CD4-positive, alpha-beta T cell (primary cell): ENCODE measurements around the gene NOS1AP. TPM values are rescaled to one million over a fixed set of nuclear protein-coding genes. Genes with fewer than 3 reads are reported as not detected.
A peak's percentile ranks its signal among the peaks of the same experiment; 100 is the strongest.

Experiments
- ATAC-seq: fragments of 200-7000 bp; cut with Tn5 transposase; one replicate; pipeline ENCODE4 v1.10.0; 2022; ENCODE audit warnings: mild to moderate bottlenecking; ENCODE audit not compliant: poor library complexity
- CTCF ChIA-PET: fragments of 350-600 bp; sonication (Branson Sonifier 250); formaldehyde crosslinking; loops from one replicate; lab custom pipeline; 2021; ENCODE audit warnings: antibody characterized with exemption, inconsistent platforms; lab: Charles Lee
- POLR2A ChIA-PET: fragments of 350-600 bp; sonication (Branson Sonifier 250); formaldehyde crosslinking; loops from one replicate; lab custom pipeline; 2021; ENCODE audit warnings: antibody characterized with exemption, inconsistent platforms; lab: Charles Lee
- DNase-seq, 14 experiments: peaks; one replicate each; pipeline ENCODE4 v3.0.0-alpha.2; 2013 to 2020; ENCODE audit warnings: mixed read lengths in 2 of 14
- H3K27ac ChIP-seq, 2 donors: one replicate each; pipeline versions ENCODE4 v1.5.1 to v1.7.0; 2013; ENCODE audit warnings: low read length in 2 of 2, low read depth in 1 of 2, mild to moderate bottlenecking in 1 of 2
- H3K27me3 ChIP-seq, 2 experiments: 1 replicate in 1 of 2; 2 replicates in 1 of 2; pipeline versions ENCODE4 v1.6.1 to v1.7.0; 2013; ENCODE audit warnings: low read length in 2 of 2, control low read depth in 1 of 2, mild to moderate bottlenecking in 1 of 2, moderate library complexity in 1 of 2; ENCODE audit not compliant: insufficient read depth in 2 of 2, control insufficient read depth in 1 of 2
- H3K36me3 ChIP-seq: one replicate; pipeline ENCODE4 v1.6.1; 2013; ENCODE audit warnings: low read length, control low read depth; ENCODE audit not compliant: insufficient read depth
- H3K4me1 ChIP-seq: one replicate; pipeline ENCODE4 v1.6.1; 2013; ENCODE audit warnings: low read length, control low read depth; ENCODE audit not compliant: insufficient read depth
- H3K4me3 ChIP-seq: one replicate; pipeline ENCODE4 v1.5.1; 2013; ENCODE audit warnings: mild to moderate bottlenecking, low read length, moderate library complexity
- H3K9me3 ChIP-seq, 2 experiments: 1 replicate in 1 of 2; 2 replicates in 1 of 2; pipeline versions ENCODE4 v1.6.1 to v1.7.0; 2013; ENCODE audit warnings: low read length in 2 of 2, mild to moderate bottlenecking in 2 of 2, control low read depth in 1 of 2, moderate library complexity in 1 of 2; ENCODE audit not compliant: control insufficient read depth in 1 of 2, insufficient read depth in 1 of 2
- H3K27ac Mint-ChIP-seq: one replicate; pipeline ENCODE4 v1.8.0; 2020; ENCODE audit warnings: mixed read lengths
- H3K27me3 Mint-ChIP-seq: one replicate; pipeline ENCODE4 v1.8.0; 2021; ENCODE audit warnings: mixed read lengths
- H3K36me3 Mint-ChIP-seq: one replicate; pipeline ENCODE4 v1.8.0; 2021; ENCODE audit warnings: low read depth, mixed read lengths
- H3K4me1 Mint-ChIP-seq: one replicate; pipeline ENCODE4 v1.8.0; 2021; ENCODE audit warnings: low read depth, mixed read lengths
- H3K4me3 Mint-ChIP-seq: one replicate; pipeline ENCODE4 v1.8.0; 2020; ENCODE audit warnings: mild to moderate bottlenecking, mixed read lengths
- H3K9me3 Mint-ChIP-seq: one replicate; pipeline ENCODE4 v1.8.0; 2020; ENCODE audit warnings: mixed read lengths
- intact Hi-C, 2 experiments: fragments of 100-400 bp; cut with DNase I in 1 of 2; cut with micrococcal nuclease in 1 of 2; formaldehyde crosslinking; loops; one replicate each; pipeline versions ENCODE4 v1.15.1 to v1.9.0; 2023 to 2025; cut with DNase I, micrococcal nuclease
- total RNA-seq, 174 experiments: library from RNA in 2 of 174; stranded (reverse) in 2 of 174; gene quantifications; one replicate each; pipeline ENCODE4 v1.2.3 and lab custom pipeline; 2021 to 2026
- TF ChIP-seq, protein P1 (sequence below): fragments of 200-600 bp; IDR thresholded peaks from one replicate; pipeline ENCODE4 v1.8.0; 2022; ENCODE audit warnings: antibody characterized with exemption, mild to moderate bottlenecking

Gene NOS1AP
- total RNA-seq, 2 experiments from 2014 or later: not detected

DNA sequence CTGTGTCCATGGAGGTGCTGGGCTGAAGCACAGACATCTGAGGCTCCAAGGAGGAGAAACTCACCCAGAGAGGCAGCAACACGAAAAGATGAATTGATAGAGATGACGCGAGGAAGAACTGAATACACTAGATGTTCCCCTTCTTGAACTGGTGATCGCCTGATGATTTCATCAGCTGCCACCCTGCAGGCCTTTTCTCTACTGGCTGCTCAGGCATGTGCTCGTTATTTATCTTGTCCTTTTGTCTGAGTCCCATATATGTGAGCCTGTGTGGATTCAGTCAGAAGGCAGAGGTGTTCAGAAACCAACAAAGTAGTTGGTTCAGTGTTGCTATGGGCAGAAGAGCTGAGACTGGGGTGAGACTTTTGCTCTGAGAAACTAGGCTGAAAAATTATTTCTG lies 202.9 kb downstream of the NOS1AP start:
- H3K27ac Mint-ChIP-seq: no peak overlapping the region
- TF ChIP-seq, protein P1, sequence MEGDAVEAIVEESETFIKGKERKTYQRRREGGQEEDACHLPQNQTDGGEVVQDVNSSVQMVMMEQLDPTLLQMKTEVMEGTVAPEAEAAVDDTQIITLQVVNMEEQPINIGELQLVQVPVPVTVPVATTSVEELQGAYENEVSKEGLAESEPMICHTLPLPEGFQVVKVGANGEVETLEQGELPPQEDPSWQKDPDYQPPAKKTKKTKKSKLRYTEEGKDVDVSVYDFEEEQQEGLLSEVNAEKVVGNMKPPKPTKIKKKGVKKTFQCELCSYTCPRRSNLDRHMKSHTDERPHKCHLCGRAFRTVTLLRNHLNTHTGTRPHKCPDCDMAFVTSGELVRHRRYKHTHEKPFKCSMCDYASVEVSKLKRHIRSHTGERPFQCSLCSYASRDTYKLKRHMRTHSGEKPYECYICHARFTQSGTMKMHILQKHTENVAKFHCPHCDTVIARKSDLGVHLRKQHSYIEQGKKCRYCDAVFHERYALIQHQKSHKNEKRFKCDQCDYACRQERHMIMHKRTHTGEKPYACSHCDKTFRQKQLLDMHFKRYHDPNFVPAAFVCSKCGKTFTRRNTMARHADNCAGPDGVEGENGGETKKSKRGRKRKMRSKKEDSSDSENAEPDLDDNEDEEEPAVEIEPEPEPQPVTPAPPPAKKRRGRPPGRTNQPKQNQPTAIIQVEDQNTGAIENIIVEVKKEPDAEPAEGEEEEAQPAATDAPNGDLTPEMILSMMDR: no peak
- no peaks in the 10 kb centered on the region for H3K4me1 ChIP-seq
- intact Hi-C loops: loop anchor here in 1 of 2 experiments (10.0 kb wide), 1 partner anchor 478 kb away; no protein-coding TSS in a partner anchor
- ATAC-seq (no peak), DNase-seq (no peak)
- H3K36me3 Mint-ChIP-seq: no peaks in the 10 kb centered on the region
- H3K4me1 Mint-ChIP-seq: no peaks in the 10 kb centered on the region
- ChIA-PET CTCF (no interaction called here), POLR2A (no interaction called here)
- no peak overlapping the region for H3K27ac ChIP-seq
- H3K4me3 Mint-ChIP-seq: no peak overlapping the region
- H3K9me3 ChIP-seq: no peaks in the 10 kb centered on the region
- peaks cover 0 to 4% of the 10 kb centered on the region in 2 experiments for H3K27me3 ChIP-seq
- H3K27me3 Mint-ChIP-seq: peaks cover 20% of the 10 kb centered on the region
- no peaks in the 10 kb centered on the region for H3K9me3 Mint-ChIP-seq
- H3K36me3 ChIP-seq: no peaks in the 10 kb centered on the region
- H3K4me3 ChIP-seq: no peak overlapping the region

DNA sequence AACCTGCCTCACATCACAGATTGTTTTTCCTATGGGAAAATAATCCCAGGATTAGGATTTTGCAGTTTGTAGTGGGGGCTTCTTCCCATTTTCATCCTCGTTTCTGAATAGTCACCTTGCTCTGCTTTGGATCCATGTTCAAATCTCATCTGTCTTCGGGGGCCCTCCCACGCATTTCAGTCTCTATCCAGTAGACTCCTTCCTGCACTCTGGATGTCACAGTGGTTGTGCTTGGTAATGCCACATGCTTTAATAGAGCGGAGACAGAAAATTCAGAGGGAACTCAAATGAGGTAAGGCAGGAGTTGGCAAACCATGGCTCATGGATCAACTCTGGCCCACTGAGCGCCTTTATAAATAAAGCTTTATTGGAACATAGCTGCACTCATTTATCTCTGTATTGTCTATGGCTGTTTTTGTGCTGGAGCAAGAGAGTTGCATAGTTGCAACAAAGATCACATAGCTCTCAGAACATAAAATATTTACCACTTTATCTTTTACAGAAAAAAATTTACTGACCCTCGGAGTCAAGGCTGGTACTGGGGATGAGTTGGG lies 206.2 kb downstream of the NOS1AP start:
- no peak for DNase-seq
- CTCF ChIA-PET: no interaction called here
- H3K4me3 Mint-ChIP-seq: no peak overlapping the region

DNA sequence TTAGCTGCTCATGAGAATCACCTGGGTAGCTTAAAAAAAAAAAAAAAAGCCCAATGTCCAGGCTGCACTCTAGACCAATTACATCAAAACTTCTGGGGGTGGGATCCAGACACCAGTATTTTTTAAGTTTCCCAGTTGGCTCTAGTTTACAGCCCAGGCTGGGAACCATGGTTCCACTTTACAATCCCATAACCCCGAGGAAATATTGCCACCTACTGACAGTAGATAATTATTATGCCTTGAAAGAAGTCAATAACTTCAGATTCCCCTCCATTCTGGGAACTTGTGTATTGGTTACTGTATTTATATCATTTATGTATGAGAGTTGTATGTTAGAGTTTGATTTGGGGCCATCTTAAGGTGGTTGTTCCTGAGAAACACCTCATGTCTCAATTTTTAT lies 207.0 kb downstream of the NOS1AP start:
- peaks cover 47% of the 10 kb centered on the region for H3K27me3 Mint-ChIP-seq
- H3K9me3 Mint-ChIP-seq: no peaks in the 10 kb centered on the region
- TF ChIP-seq, protein P1: no peak
- peak in 1 of 14 experiments; percentile 5 for DNase-seq
- H3K27ac Mint-ChIP-seq: no peak overlapping the region
- H3K4me3 Mint-ChIP-seq: no peak overlapping the region
- Histone ChIP-seq H3K36me3 (no peaks in the 10 kb centered on the region), H3K4me1 (no peaks in the 10 kb centered on the region), H3K27me3 (peaks cover 3 to 12% of the 10 kb centered on the region in 2 experiments), H3K9me3 (no peaks in the 10 kb centered on the region), H3K4me3 (no peak overlapping the region), H3K27ac (no peak overlapping the region)
- CTCF ChIA-PET: no interaction called here
- no peak for ATAC-seq
- intact Hi-C loops: loop anchor here in 1 of 2 experiments (5.0 to 10.0 kb wide), 2 partner anchors 219 to 482 kb away; no protein-coding TSS in a partner anchor
- POLR2A ChIA-PET: interaction anchor here (1.0 kb wide), 1 partner anchor 68 kb away, joined by 3 read pairs; no protein-coding TSS in a partner anchor
- H3K36me3 Mint-ChIP-seq: no peaks in the 10 kb centered on the region
- no peaks in the 10 kb centered on the region for H3K4me1 Mint-ChIP-seq

More for the DNA sequence above, 206.2 kb downstream of the NOS1AP start:
- no peak for ATAC-seq
- no peak overlapping the region for H3K4me3 ChIP-seq
- H3K36me3 ChIP-seq: no peaks in the 10 kb centered on the region
- TF ChIP-seq, protein P1: no peak
- Mint-ChIP-seq H3K27ac (no peak overlapping the region), H3K27me3 (peaks cover 42% of the 10 kb centered on the region), H3K9me3 (no peaks in the 10 kb centered on the region), H3K36me3 (no peaks in the 10 kb centered on the region), H3K4me1 (no peaks in the 10 kb centered on the region)
- POLR2A ChIA-PET: no interaction called here
- H3K9me3 ChIP-seq: no peaks in the 10 kb centered on the region
- intact Hi-C loops: loop anchor here in 1 of 2 experiments (5.0 to 10.0 kb wide), 2 partner anchors 218 to 481 kb away; no protein-coding TSS in a partner anchor
- H3K4me1 ChIP-seq: no peaks in the 10 kb centered on the region
- no peak overlapping the region for H3K27ac ChIP-seq
- peaks cover 3 to 6% of the 10 kb centered on the region in 2 experiments for H3K27me3 ChIP-seq
